SIG-M5 treated with dmso at 0.1 percent for 504 hours (cell line): Measurements from ENCODE around the gene CDC42BPB.

ENCODE experiments used
- DNase-seq: peaks from one replicate; lab custom pipeline; 2025; ENCODE audit not compliant: unreplicated experiment; lab: John Stamatoyannopoulos, UW

The CDC42BPB gene

GRCh38 chr14:102996941-102997340 is 60.4 kb downstream of the CDC42BPB start:
- no peak for DNase-seq

DNA sequence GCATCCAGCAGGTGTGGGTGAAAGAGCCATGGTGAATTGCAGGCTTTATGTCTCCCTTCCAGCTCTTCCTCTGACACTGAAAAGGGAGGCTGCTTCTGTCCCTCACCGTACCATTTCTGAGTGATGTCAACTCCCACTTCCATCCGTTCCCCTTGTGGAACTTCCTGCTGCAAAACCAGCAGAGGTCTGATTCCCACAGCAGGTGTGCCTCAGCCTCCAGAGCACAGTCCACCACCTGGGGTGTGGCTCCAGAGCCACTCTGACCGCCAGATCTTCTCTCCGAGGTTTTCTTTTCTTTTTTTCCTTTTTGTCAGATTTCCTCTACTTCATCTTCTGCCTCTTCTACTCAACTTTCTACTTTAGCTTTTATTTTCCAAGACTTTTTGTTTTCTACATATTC is 62.7 kb downstream of the CDC42BPB start:
- DNase-seq: no peak

DNA sequence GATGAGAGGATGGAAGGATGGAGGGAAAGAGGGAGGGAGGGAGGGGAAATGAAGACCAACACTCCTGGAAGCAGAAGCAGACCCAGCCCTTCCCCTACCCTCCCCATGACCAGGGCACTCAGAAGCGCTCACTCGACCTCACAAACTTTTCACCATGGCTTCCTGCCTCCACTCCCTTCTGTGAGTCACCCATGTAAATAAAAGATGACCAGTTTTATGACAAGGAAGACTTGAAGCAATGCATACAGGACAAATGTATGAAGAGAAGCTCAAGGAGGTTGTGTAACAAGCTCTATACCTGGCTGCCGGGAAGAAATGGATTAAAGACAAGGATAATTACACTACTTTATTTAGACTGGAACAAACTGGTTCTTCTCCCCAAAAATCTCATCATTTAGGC is 63.8 kb downstream of the CDC42BPB start:
- peak; percentile 70 for DNase-seq

GRCh38 chr14:102991376-102991775 is 66.0 kb downstream of the CDC42BPB start:
- no peak for DNase-seq

GRCh38 chr14:102988054-102988453 is 69.3 kb downstream of the CDC42BPB start:
- DNase-seq: no peak

- DNase-seq: no peak
Measured at GRCh38 chr14:102986810-102987579, 70.4 kb downstream of the CDC42BPB start.

- no peak for DNase-seq
Measured at GRCh38 chr14:102985665-102986064, 71.7 kb downstream of the CDC42BPB start.

DNA sequence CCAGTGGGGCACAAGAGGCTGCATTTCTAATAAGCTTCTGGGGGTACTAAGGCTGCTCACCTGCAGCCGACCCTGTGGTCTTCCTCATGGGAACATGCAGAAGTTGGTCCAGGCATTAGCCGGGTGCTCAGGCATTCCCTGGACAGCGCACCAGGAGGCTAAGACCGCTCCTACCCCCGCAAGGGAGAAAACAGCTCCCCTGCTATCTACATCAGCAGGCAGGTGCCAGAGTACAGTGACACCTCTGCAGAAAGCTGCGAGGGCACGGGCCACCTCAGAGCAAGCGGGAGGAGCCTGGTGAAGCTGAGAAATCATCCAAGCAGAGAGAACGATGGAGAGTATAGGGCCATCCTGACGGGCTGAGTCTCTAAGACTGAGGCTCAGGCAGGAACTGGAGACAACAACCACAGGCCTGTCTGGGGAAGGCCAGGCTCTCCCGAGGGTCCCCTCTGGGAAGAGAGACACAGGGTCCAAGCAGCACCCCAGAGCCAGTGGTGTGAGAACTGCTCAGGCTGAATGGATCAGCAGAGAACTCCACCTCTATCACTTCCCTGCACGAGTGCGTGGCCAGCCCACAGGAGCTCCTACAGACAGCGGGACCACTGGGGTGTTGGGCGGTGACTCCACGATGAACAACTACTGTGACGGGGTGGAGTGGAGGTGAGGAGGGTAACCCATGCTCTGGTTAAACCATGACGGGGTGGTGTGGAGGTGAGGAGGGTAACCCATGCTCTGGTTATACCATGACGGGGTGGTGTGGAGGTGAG is 72.8 kb downstream of the CDC42BPB start:
- DNase-seq: no peak

- no peak for DNase-seq
Measured at GRCh38 chr14:102983496-102983895, 73.9 kb downstream of the CDC42BPB start.

- no peak for DNase-seq
Measured at GRCh38 chr14:102982852-102983470, 74.4 kb downstream of the CDC42BPB start.

DNA sequence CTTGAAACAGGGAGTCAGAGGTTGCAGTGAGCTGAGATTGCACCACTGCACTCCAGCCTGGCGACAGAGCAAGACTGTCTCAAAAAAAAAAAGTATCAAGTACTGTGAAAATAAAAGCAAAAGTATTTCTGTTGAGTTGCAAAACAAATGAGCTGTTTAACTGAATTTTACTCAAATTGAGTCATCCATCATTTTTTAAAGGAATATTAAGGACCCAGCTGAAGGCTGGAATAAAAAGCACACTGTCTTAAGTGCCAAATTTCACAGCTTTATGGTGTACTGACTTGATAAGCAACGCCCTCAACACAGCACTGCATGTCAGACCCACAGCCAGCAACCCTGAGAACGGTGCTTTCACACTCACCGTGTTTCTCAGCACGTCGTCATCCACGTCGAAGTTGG is 76.9 kb downstream of the CDC42BPB start:
- DNase-seq: no peak

DNA sequence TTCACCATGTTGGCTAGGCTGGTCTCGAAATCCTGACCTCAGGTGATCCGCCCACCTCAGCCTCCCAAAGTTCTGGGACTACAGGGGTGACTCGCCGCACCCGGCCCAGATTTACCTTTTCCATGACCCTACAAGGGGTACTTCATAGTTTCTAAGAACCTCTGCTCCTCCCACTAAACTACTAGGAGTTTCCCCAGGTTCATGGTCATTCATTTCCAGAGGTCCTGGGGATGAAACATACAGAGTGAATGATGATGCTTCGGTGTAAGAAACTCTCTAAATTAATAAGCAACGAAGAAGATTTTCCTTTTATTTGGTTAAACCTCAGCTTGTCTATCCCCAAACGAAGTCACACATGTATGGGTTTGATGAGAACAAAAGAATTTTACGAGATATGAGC is 77.9 kb downstream of the CDC42BPB start:
- no peak for DNase-seq

DNA sequence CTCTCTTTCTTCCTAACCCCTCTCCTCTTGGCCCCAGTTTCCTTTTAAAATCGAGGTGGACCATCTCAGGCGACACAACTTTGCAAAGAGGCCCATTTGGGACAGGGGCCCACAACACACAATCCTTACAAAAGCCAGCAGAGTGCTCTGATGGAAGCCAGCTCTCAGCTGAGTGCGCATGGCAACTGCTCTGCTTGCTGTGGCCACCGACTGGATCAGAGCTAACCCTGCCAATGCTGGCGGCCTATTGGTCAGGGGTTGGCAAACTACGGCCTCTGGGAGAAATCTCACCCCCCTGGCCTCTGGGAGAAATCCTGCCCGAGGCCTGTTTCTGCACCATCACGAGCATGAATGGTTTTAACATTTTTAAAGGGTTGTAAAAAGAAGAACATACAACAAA is 79.9 kb downstream of the CDC42BPB start:
- DNase-seq: no peak

DNA sequence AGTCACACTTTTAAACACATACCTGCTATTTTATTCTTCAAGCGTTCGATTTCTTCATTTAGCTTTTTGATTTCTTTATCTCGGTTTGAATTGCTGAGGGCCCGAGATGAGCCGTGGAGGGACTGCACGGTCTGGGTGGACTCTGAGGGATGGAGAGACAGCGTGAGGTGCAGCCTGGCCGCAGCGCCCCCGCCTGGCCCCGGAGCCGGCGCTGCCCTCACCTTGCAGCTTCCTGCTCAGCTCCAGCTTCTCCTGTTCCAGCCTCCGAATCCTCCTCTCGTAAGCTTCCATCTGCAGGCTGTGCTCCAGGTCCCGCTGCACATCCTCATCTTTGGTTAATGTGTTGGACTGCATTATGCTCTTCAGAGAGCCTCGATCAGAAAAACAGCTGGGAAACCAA is 81.7 kb downstream of the CDC42BPB start:
- no peak for DNase-seq

DNA sequence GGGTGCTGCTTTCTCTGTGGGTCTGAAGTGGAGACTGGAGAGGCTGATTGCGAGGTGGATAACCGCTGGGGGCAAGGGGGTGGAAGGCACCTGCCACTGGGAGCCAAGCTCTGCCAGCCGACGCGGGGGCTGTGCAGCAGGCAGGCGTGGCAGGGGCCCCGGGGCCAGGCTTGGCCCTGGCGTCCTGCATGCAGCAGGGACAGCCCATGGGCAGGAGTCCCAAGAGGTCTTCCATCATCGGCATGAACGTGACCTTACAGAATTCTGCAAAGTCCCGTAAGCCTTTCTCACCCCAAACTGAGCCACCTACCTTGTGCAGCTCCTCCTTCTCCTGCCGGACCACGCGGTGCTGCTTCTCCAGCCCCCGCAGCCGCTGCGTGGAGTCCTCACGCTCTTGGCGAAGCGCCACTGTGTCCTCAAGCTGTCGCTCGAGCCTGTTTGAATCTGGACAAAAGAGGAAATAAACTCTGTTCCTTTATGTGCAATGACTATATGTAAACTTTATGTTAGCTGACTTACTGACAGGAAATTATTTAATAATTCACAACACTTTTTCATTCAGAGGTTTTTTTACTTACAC is 83.6 kb downstream of the CDC42BPB start:
- no peak for DNase-seq

- DNase-seq: no peak
Measured at GRCh38 chr14:102971836-102972606, 85.3 kb downstream of the CDC42BPB start.

DNA sequence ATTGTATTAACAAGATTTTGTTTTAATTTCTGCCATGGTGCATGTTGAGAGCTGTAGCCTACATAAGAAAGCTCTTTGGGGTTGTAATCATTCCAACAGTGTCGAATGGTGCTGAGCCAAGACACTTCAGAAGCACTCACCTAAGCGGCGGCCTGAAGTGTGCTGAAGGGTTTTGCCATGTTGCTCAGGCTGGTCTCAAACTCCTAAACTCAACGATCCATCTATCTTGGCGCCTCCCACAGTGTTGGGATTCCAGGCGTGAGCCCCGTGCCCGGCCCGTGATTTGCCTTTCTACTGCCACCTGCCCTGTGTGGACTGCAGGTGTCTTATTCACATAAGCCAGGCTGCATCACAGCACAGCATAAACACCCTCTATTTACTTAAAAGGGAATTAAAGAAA is 86.0 kb downstream of the CDC42BPB start:
- no peak for DNase-seq

DNA sequence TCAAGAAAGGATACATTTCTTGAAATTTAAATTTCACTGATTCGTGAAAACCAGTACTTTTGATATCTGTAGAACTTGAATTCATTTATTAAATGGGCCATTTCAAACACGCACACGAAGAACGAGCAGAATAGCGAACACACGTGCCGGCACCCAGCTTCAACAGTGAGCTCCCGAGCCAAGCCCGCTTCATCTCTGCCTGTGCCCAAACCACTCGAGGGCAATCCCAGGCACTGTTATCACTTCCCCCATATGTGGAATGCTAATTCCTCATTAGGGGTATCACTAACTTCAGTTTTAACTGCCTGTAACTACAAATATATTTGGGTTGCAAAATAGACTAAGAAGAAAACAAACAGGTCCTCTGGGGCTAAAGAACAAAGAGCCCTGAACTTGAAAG is 86.9 kb downstream of the CDC42BPB start:
- no peak for DNase-seq

DNA sequence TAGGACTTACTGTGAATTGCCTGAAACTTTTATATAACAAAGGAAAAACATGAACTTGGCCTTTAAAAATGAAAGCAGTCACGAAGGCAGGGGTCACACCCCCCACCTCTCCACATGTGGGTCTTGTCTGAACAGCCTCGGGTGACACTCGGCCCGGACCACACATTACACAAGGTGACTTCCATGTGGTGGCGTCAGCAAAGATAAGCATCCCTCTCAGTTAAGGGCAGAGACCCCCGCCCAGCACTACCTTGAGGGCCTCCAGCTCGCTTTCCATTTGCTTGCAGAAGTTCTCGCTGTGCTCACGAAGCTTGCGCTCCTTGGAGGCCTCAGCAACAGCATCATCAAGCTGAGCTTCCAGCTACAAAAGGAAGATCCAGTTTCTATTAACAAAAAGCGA is 87.4 kb downstream of the CDC42BPB start:
- no peak for DNase-seq

DNA sequence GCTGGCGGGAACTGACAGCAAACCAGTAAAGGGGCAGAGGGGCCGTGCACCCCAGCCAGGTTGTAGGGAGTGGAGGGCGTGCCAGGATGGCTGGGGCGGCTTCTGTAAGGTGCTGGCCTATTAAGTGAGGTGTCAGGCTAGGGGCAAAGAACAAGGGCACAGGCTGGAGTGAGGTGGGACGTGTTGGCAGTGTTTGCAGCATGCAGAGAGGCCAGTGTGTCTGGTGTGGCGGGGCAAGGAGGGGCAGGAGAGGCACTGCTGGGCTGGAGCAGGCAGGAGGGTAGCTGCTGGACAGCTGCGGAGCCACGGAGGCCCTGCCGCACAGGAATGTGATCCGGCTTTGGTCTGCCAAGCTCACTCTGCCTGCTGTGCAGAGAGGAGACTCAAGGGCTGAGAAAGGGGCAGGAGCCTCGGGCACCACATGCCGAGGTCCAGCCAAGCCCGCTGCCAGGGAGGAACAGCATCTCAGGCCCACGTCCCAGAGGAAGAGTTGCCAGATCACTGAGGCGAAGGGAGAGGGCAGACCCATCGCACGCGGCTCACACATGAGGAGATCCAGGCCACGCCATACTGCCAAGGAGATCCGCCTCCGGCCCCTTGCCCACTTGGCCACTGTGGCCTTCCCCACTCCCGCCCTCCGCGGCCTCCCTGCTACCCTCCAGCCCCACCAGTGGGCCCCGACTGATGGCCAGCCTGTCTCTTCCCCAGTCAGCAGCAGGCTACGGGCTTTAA is 88.1 kb downstream of the CDC42BPB start:
- no peak for DNase-seq
